SU-DHL-6 (cell line): Measurements from ENCODE around the gene PLXNB2.

Experiments
- EZH2phosphoT487 ChIP-seq: fragments of 200-600 bp; sonication (generic), shearing (Covaris generic); conservative IDR thresholded peaks from 2 replicates; pipeline ENCODE4 v1.6.1; 2018; ENCODE audit warnings: mild to moderate bottlenecking, antibody characterized with exemption, low read length, moderate library complexity, mixed read lengths
- TF ChIP-seq, protein P1 (sequence below): fragments of 200-600 bp; sonication (generic); IDR thresholded peaks from one replicate; pipeline ENCODE4 v1.5.1; 2017; ENCODE audit warnings: antibody characterized with exemption, mild to moderate bottlenecking, low read length, moderate library complexity; ENCODE audit not compliant: insufficient read depth, poor library complexity, severe bottlenecking

DNA sequence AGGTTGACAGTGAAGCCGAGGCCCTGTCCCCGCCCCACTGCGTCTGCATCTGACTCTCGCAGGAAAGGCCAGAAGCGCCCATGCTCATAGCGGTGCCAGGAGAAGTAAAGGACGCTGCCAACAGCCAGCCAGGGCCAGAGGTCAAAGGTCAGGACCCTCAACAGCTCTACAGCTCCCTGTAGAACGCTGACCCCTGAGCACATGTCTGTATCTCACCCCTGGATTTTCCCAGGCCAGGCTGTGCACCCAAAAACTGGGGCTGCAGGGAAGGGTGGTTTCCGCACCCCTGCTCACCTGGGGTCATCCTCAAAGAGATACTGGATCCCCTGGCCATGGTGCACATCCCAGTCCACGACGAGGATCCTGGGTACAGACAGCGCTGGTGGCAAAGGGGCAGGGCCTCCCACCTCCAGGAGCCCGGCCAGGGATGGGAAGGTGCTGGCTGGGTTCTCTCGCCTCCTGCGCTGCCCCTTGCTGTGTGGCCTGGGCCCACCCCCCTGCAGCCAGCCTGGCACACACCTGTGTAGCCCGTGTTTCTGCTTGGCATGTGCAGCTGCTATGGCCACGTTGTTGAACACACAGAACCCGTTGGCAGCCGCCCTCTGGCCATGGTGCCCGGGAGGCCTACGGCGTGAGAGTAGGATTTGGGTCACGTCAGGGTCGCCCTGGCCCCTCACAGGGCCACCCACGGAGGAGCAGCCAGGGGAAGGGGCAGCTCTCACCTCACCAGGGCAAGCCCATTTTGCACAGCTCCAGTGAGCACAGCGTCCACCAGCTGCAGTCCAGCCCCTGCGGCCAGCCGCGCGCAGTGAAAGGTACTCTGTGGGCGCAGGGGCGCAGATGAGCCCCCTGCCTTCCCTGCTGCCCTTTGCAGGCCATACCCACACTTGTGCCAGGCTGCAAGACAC lies 57.9 kb downstream of the PLXNB2 start:
- TF ChIP-seq, protein P1, sequence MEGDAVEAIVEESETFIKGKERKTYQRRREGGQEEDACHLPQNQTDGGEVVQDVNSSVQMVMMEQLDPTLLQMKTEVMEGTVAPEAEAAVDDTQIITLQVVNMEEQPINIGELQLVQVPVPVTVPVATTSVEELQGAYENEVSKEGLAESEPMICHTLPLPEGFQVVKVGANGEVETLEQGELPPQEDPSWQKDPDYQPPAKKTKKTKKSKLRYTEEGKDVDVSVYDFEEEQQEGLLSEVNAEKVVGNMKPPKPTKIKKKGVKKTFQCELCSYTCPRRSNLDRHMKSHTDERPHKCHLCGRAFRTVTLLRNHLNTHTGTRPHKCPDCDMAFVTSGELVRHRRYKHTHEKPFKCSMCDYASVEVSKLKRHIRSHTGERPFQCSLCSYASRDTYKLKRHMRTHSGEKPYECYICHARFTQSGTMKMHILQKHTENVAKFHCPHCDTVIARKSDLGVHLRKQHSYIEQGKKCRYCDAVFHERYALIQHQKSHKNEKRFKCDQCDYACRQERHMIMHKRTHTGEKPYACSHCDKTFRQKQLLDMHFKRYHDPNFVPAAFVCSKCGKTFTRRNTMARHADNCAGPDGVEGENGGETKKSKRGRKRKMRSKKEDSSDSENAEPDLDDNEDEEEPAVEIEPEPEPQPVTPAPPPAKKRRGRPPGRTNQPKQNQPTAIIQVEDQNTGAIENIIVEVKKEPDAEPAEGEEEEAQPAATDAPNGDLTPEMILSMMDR = no peak
- no peak for TF ChIP-seq EZH2phosphoT487
